IPS-20b (cell line): Measurements from ENCODE around the gene MBP.

Source experiments
- H3K27ac ChIP-seq: one replicate; pipeline ENCODE4 v1.5.1; 2013; ENCODE audit warnings: low read length
- H3K27me3 ChIP-seq: 2 replicates; pipeline ENCODE4 v1.6.1; 2013; ENCODE audit warnings: mild to moderate bottlenecking, low read length, inconsistent platforms; ENCODE audit not compliant: insufficient read depth
- H3K36me3 ChIP-seq: 2 replicates; pipeline ENCODE4 v1.6.1; 2013; ENCODE audit warnings: low read depth, mild to moderate bottlenecking, inconsistent platforms, low read length, moderate library complexity; ENCODE audit not compliant: insufficient read depth
- H3K4me1 ChIP-seq: 2 replicates; pipeline ENCODE4 v1.6.1; 2013; ENCODE audit warnings: mild to moderate bottlenecking, control low read depth, inconsistent platforms, low read length, moderate library complexity; ENCODE audit not compliant: insufficient read depth
- H3K4me3 ChIP-seq: 2 replicates; pipeline ENCODE4 v1.5.1; 2013; ENCODE audit warnings: mild to moderate bottlenecking, low read length, inconsistent platforms
- H3K9ac ChIP-seq: 2 replicates; pipeline ENCODE4 v1.6.1; 2013; ENCODE audit warnings: low read depth, mild to moderate bottlenecking, inconsistent platforms, low read length, moderate library complexity
- H3K9me3 ChIP-seq: 2 replicates; pipeline ENCODE4 v1.6.1; 2013; ENCODE audit warnings: mild to moderate bottlenecking, low read depth, low read length, inconsistent platforms; ENCODE audit not compliant: insufficient read depth

The MBP gene

DNA sequence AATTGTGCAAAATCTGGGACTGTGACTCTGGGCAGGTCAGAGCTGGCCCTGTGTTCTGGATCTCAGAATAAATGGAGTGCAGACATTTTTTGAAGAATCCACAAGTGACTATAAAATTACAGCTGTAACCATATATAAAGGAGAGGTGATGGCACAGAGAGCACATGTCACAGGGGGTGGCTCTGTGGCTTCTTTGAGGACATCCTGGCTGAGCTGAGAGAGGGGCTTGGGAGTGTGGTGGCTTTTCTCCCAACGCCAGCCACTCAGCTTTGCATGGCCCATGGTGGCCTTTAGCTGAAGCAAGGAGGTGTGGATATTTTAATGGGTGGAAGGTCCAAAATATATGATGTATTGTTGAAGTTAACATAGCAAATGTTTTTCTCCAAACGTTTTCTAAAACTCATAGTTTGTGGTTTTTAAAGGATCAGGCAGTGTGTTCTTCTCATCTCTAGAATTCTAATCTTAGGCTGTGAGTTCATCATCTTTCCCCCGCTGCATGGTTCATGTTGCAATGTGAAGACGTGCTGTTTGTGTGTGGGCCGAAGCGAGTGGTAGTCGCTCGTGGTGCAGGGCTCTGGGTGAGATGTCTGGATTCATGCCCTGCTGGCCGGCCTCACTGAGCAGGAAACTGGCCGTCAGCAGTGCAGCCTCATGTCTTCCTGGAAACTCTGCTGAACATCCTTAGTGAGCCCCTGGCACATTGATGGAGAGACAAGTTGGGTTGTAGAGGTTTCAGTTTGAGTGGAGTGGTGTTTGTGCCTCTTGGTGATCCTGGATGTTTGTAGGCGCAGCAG lies 200.4 kb downstream of the MBP start:
- Histone ChIP-seq H3K4me1 (no peaks in the 10 kb centered on the region), H3K4me3 (no peak overlapping the region), H3K9ac (no peak overlapping the region), H3K9me3 (no peaks in the 10 kb centered on the region), H3K27me3 (no peaks in the 10 kb centered on the region), H3K36me3 (peaks cover 45% of the 10 kb centered on the region), H3K27ac (no peak overlapping the region)

DNA sequence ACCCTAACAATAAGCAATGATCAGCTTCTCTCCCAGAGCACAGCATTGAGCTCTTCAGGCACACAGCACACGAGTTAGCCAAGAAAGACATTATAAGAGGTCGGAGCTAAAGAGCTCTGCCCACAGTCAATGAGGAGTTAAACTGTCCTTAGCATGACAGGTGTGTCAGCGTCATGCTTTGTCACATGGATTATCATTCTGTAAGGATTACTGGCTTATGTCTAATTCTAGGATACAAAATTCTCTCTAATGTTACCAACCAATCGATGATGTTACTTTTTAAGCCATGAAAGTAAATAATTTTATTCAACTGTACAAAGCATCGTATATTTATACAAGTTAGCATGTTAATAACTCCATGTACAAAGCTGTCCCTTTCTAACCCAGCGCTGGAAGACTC lies 201.4 kb downstream of the MBP start:
- Histone ChIP-seq H3K9ac (no peak overlapping the region), H3K4me1 (no peaks in the 10 kb centered on the region), H3K9me3 (no peaks in the 10 kb centered on the region), H3K27me3 (no peaks in the 10 kb centered on the region), H3K36me3 (peaks cover 47% of the 10 kb centered on the region), H3K27ac (no peak overlapping the region), H3K4me3 (no peak overlapping the region)
